Posterior cingulate gyrus (tissue), 11 donors: ENCODE results near the gene RANBP3L.
"Not testable (repeated sequence)": the region's sequence is repeated elsewhere in the genome, so short reads cannot be mapped to it uniquely, and the experiment has no call there.

Source experiments
- DNase-seq, 10 donors: peaks; one replicate each; pipeline versions ENCODE4 v3.0.0 to v3.0.0-alpha.2; 2020 to 2021; ENCODE audit warnings: mixed read lengths in 3 of 10
- intact Hi-C: fragments of 100-400 bp; cut with DNase I; formaldehyde crosslinking; loops from one replicate; pipeline ENCODE4 v1.15.1; 2023

RANBP3L gene

GRCh38 chr5:36217988-36218387 is 83.7 kb downstream of the RANBP3L start:
- intact Hi-C loops: no loop called here

GRCh38 chr5:36217567-36217966 is 84.1 kb downstream of the RANBP3L start:
- intact Hi-C loops: no loop called here
- no peak for DNase-seq

More at GRCh38 chr5:36217988-36218387, 83.7 kb downstream of the RANBP3L start:
- DNase-seq: no peak

DNA sequence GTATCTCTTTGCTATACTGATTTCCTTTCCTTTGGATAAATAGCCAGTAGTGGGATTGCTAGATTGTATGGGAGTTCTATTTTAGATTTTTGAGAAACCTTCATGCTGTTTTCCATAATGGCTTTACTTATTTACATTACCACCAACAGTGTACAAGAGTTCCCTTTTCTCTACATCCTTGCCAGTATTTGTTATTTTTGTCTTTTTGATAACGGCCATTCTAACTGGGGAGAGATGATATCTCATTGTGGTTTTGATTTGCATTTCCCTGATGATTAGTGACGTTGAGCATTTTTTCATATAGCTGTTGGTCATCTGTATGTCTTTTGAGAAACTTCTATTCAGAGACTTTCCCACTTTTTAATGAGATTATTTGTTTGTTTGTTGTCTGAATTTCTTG is 85.8 kb downstream of the RANBP3L start:
- DNase-seq: no peak
- intact Hi-C loops: no loop called here

- no peak for DNase-seq
- intact Hi-C loops: no loop called here
Observed at GRCh38 chr5:36214436-36214835, 87.3 kb downstream of the RANBP3L start.

GRCh38 chr5:36209664-36210063 is 92.0 kb downstream of the RANBP3L start:
- no peak for DNase-seq
- intact Hi-C loops: no loop called here

GRCh38 chr5:36208786-36209185 is 92.9 kb downstream of the RANBP3L start:
- DNase-seq: no peak
- intact Hi-C loops: no loop called here

GRCh38 chr5:36206913-36207312 is 94.8 kb downstream of the RANBP3L start:
- intact Hi-C loops: no loop called here
- DNase-seq: no peak

DNA sequence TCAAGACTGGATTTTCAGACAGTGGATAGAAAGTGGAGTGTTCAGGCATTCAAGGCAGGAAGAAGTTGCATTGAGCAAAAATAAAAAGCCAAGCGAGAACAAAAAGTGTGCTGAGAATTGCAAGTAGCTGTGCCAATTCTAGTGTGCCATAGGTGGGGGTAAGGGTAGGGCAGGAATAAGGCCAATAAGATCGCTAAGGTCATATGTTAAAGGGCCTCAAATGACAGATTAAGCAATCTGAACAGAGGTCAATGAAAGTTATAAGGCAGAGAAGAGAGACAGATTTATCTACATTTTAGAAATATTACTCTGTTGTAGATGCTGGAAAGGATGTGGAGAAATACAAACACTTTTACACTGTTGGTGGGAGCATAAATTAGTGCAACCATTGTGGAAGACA is 96.4 kb downstream of the RANBP3L start:
- intact Hi-C loops: no loop called here

DNA sequence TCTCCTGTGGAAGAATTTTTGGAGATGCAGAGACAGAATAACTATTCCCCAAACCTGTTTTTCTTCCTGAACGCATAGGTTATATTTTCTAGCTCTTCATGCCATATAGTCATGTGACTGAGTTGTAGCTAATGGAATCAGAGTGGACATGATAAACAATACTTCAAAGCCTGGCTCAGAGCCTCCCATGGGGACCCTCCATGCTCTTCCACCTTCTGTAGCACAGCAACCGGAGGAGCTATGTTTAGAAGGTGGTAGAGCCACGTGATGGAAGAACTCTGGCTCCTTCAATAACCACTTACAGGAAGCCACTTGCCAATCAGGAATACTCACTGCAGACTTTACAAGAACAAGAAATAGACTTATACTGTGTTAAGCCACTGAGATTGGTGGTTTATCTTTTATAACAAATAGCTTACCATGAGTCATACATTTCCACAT is 99.2 kb downstream of the RANBP3L start:
- DNase-seq: peak in 1 of 10 donors; percentile 10
- intact Hi-C loops: no loop called here

More for the DNA sequence above, 96.4 kb downstream of the RANBP3L start:
- DNase-seq: no peak

GRCh38 chr5:36200513-36200912 is 101.2 kb downstream of the RANBP3L start:
- DNase-seq: no peak
- intact Hi-C loops: no loop called here

DNA sequence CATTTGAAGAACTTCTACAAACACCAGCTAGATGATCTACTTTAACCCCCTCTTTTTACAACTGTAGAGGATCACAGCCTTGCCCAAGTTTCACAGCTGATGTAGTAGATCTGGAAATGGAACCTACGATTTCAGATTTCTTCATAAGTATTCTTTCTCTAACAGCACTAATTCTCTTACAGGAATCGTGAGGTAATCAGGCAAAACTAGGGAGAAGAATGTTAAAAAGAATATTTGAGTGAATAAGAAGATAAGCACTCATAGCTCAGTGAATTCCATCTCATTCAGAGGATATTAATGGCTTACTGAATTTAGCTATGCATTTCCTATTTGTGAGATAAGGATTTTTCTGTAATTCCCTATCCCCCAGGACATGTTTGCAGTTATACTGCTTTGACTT is 102.1 kb downstream of the RANBP3L start:
- no peak for DNase-seq

DNA sequence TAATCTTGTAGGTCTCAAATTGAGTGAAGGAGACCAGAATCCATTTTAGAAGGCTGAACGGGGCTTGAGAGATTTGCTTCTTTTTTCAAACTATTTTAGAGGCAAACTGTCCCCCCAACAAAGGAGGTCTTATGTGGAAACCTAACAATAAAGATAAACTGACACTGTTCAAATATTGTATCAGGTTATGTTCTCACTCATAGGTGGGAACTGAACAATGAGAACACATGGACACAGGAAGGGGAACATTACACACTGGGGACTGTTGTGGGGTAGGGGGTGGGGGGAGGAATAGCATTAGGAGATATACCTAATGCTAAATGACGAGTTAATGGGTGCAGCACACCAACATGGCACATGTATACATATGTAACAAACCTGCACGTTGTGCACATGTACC is 102.9 kb downstream of the RANBP3L start:
- DNase-seq, intact Hi-C loops: not testable (repeated sequence)

More for the DNA sequence above, 102.1 kb downstream of the RANBP3L start:
- intact Hi-C loops: no loop called here
